Activated CD4-positive, alpha-beta T cell treated with anti-CD3 and anti-CD28 coated beads for 36 hours (primary cell): Measurements from ENCODE around the gene VARS2. TPM values are rescaled to one million over a fixed set of nuclear protein-coding genes. Genes with fewer than 3 reads are reported as not detected.
"Not testable (repeated sequence)": the region's sequence is repeated elsewhere in the genome, so short reads cannot be mapped to it uniquely, and the experiment has no call there.

Experiments
- ATAC-seq: fragments of 200-7000 bp; cut with Tn5 transposase; one replicate; pipeline ENCODE4 v1.10.0; 2021; ENCODE audit warnings: mild to moderate bottlenecking, moderate library complexity
- CTCF ChIA-PET: fragments of 350-600 bp; sonication (Branson Sonifier 250); formaldehyde crosslinking; loops from one replicate; lab custom pipeline; 2021; ENCODE audit warnings: antibody characterized with exemption; lab: Charles Lee
- POLR2A ChIA-PET: fragments of 350-600 bp; sonication (Branson Sonifier 250); formaldehyde crosslinking; loops from one replicate; lab custom pipeline; 2021; ENCODE audit warnings: antibody characterized with exemption, inconsistent platforms; lab: Charles Lee
- DNase-seq: peaks from one replicate; pipeline ENCODE4 v3.0.0-alpha.2; 2020
- H3K27ac Mint-ChIP-seq: one replicate; pipeline ENCODE4 v1.8.0; 2021; ENCODE audit warnings: mixed read lengths
- H3K27me3 Mint-ChIP-seq: one replicate; pipeline ENCODE4 v1.8.0; 2021; ENCODE audit warnings: mixed read lengths
- H3K36me3 Mint-ChIP-seq: one replicate; pipeline ENCODE4 v1.8.0; 2021; ENCODE audit warnings: low read depth, mixed read lengths
- H3K4me1 Mint-ChIP-seq: one replicate; pipeline ENCODE4 v1.8.0; 2021; ENCODE audit warnings: mixed read lengths
- H3K4me3 Mint-ChIP-seq: one replicate; pipeline ENCODE4 v1.8.0; 2021; ENCODE audit warnings: mild to moderate bottlenecking, moderate library complexity, mixed read lengths
- H3K9me3 Mint-ChIP-seq: one replicate; pipeline ENCODE4 v1.8.0; 2021; ENCODE audit warnings: low read depth, mixed read lengths
- intact Hi-C, 2 experiments: fragments of 100-400 bp; cut with DNase I in 1 of 2; cut with micrococcal nuclease in 1 of 2; formaldehyde crosslinking; loops; one replicate each; pipeline versions ENCODE4 v1.14.2 to v1.15.1; 2022 to 2024; cut with DNase I, micrococcal nuclease
- total RNA-seq, 2 experiments: library from RNA; stranded (reverse); gene quantifications; one replicate each; pipeline ENCODE4 v1.2.3, GENCODE V29; 2021

The VARS2 gene
- total RNA-seq, 2 experiments from 2014 or later = 68.1 to 81.1 TPM

- peak; percentile 17 for DNase-seq
- peak overlapping the region; percentile 87 for H3K4me3 Mint-ChIP-seq
- CTCF ChIA-PET = interaction anchor here (0.6 to 7.4 kb wide), 21 partner anchors 11 to 243 kb away, joined by 3 to 92 read pairs (median 4); partner anchors contain the start of gene CCHCR1
- H3K4me1 Mint-ChIP-seq = peaks cover 22% of the 10 kb centered on the region
- H3K9me3 Mint-ChIP-seq = no peaks in the 10 kb centered on the region
- peaks cover 53% of the 10 kb centered on the region for H3K36me3 Mint-ChIP-seq
- POLR2A ChIA-PET = interaction anchor here (0.7 kb wide), 1 partner anchor 228 kb away, joined by 4 read pairs; no protein-coding TSS in a partner anchor
- intact Hi-C loops = loop anchor here (1.0 to 5.0 kb wide), 13 partner anchors 87 to 703 kb away; partner anchors contain the start of genes C6orf136 (in 1 of the 2), GNL1 (in 1 of the 2), IER3 (in 1 of the 2) and PRR3 (in 1 of the 2)
- peak overlapping the region; percentile 95 for H3K27ac Mint-ChIP-seq
- ATAC-seq = no peak
- H3K27me3 Mint-ChIP-seq = no peaks in the 10 kb centered on the region
Measured at GRCh38 chr6:30914854-30915590, 984 bp downstream of the VARS2 start.

DNA sequence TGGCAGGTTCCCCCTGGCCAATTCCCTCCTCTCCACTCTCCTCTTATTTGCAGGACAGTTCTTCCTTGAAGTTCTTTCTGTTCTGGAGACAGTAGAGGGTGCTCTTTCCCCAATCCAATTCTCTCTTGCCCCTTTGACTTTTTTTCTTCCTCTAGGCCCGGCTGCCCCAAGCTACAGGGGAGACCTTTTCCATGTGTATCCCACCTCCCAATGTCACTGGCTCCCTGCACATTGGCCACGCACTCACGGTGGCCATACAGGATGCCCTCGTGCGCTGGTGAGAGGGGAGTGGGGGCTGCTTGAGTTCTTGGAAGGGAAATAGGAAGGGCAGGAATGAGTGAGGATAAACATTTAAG, 1.5 kb downstream of the VARS2 start:
- intact Hi-C loops = loop anchor here (1.0 to 5.0 kb wide), 9 partner anchors 127 to 359 kb away; partner anchors contain the start of genes GNL1 (in 1 of the 2) and PRR3 (in 1 of the 2)
- DNase-seq (peak; percentile 25), ATAC-seq (no peak)
- ChIA-PET CTCF (interaction anchor here (0.6 to 7.4 kb wide), 20 partner anchors 10 to 242 kb away, joined by 3 to 92 read pairs (median 3); partner anchors contain the start of gene CCHCR1), POLR2A (interaction anchor here (0.7 to 0.8 kb wide), 2 partner anchors 164 to 228 kb away, joined by 3 to 4 read pairs; no protein-coding TSS in a partner anchor)
- Mint-ChIP-seq H3K27me3 (no peaks in the 10 kb centered on the region), H3K36me3 (peaks cover 52% of the 10 kb centered on the region), H3K27ac (no peak overlapping the region), H3K9me3 (no peaks in the 10 kb centered on the region), H3K4me1 (peaks cover 22% of the 10 kb centered on the region), H3K4me3 (peak overlapping the region; percentile 87)

- Mint-ChIP-seq H3K4me3 (no peak overlapping the region), H3K9me3 (no peaks in the 10 kb centered on the region), H3K27me3 (no peaks in the 10 kb centered on the region), H3K27ac (no peak overlapping the region), H3K36me3 (peaks cover 52% of the 10 kb centered on the region), H3K4me1 (peaks cover 22% of the 10 kb centered on the region)
- intact Hi-C loops = loop anchor here in 1 of 2 experiments (5.0 kb wide), 1 partner anchor 140 kb away; no protein-coding TSS in a partner anchor
- CTCF ChIA-PET = interaction anchor here (0.5 to 7.4 kb wide), 10 partner anchors 9 to 251 kb away, joined by 3 to 92 read pairs (median 3); no protein-coding TSS in a partner anchor
- DNase-seq (no peak), ATAC-seq (no peak)
- POLR2A ChIA-PET = no interaction called here
Measured at GRCh38 chr6:30917041-30917440, 3.0 kb downstream of the VARS2 start.

DNA sequence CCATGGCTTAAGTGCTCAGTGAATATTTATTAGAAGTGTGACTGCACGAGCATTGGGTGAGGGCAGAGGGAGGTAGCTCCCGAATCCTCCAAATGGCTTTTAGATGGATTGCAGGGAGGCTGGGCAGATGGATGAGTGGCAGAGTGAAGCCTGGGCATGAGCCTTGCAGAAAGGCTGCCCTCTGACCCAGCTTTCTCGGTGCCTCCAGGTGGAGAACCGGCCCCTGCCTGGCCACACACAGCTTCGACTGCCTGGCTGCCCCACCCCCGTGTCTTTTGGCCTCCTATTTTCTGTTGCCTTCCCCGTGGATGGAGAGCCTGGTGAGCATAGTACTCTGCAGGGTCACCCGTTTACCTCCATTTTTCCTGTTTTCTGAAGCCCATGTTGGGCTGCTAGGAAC, 3.4 kb downstream of the VARS2 start:
- Mint-ChIP-seq H3K4me3 (no peak overlapping the region), H3K36me3 (peaks cover 52% of the 10 kb centered on the region), H3K27ac (no peak overlapping the region), H3K27me3 (no peaks in the 10 kb centered on the region), H3K9me3 (no peaks in the 10 kb centered on the region), H3K4me1 (peaks cover 22% of the 10 kb centered on the region)
- POLR2A ChIA-PET = no interaction called here
- intact Hi-C loops = loop anchor here in 1 of 2 experiments (5.0 kb wide), 1 partner anchor 140 kb away; no protein-coding TSS in a partner anchor
- DNase-seq = no peak
- CTCF ChIA-PET = interaction anchor here (0.5 to 7.4 kb wide), 9 partner anchors 9 to 251 kb away, joined by 3 to 92 read pairs (median 3); no protein-coding TSS in a partner anchor
- ATAC-seq = no peak

DNA sequence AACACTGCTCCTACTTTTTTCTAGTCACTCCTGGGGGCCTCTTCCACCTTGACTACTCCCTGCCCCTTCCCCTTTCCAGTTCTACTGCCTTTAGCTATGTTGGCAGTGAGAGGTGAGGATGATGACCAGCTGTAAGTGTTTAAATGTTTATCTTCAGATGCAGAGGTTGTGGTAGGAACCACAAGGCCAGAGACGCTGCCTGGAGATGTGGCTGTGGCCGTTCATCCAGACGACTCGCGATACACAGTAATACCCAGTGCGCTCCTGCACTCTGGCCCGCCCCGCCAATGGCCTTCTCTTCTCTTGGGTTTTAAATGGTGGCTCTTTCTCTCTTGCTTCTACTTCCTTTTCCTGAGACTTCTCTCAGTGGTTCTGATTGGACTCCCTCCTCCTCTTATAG, 4.6 kb downstream of the VARS2 start:
- intact Hi-C loops = loop anchor here in 1 of 2 experiments (5.0 kb wide), 1 partner anchor 139 kb away; no protein-coding TSS in a partner anchor
- Mint-ChIP-seq H3K36me3 (peaks cover 50% of the 10 kb centered on the region), H3K27me3 (no peaks in the 10 kb centered on the region), H3K4me1 (peaks cover 17% of the 10 kb centered on the region), H3K27ac (no peak overlapping the region), H3K4me3 (no peak overlapping the region), H3K9me3 (no peaks in the 10 kb centered on the region)
- ATAC-seq = no peak
- no peak for DNase-seq
- POLR2A ChIA-PET = interaction anchor here (0.7 kb wide), 1 partner anchor 88 kb away, joined by 5 read pairs; no protein-coding TSS in a partner anchor
- CTCF ChIA-PET = interaction anchor here (0.7 to 1.4 kb wide), 6 partner anchors 120 to 436 kb away, joined by 3 to 6 read pairs (median 4); no protein-coding TSS in a partner anchor

DNA sequence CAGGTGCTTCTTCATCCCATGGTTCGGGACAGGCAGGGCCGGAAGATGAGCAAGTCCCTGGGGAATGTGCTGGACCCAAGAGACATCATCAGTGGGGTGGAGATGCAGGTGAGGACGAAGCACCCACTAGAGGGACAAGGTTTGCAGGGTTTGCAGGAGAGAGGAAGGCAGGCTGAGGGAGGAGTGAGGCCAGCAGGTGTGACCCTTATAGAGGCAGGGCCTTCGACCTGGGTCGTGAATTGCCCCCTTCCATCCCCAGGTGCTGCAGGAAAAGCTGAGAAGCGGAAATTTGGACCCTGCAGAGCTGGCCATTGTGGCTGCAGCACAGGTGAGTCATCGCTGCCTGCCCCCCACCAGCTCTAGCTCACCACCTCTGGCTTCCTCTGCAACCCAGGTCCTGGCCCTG, 8.4 kb downstream of the VARS2 start:
- intact Hi-C loops = no loop called here
- Mint-ChIP-seq H3K27ac (no peak overlapping the region), H3K4me3 (no peak overlapping the region), H3K4me1 (no peaks in the 10 kb centered on the region), H3K27me3 (no peaks in the 10 kb centered on the region), H3K36me3 (peaks cover 42% of the 10 kb centered on the region), H3K9me3 (no peaks in the 10 kb centered on the region)
- ChIA-PET CTCF (interaction anchor here (0.6 kb wide), 1 partner anchor 148 kb away, joined by 4 read pairs; no protein-coding TSS in a partner anchor), POLR2A (interaction anchor here (0.7 kb wide), 1 partner anchor 332 kb away, joined by 3 read pairs; no protein-coding TSS in a partner anchor)
- ATAC-seq (no peak), DNase-seq (no peak)

- H3K4me1 Mint-ChIP-seq, ATAC-seq, H3K4me3 Mint-ChIP-seq, POLR2A ChIA-PET, H3K27ac Mint-ChIP-seq, H3K9me3 Mint-ChIP-seq, DNase-seq, H3K27me3 Mint-ChIP-seq, intact Hi-C loops: not testable (repeated sequence)
- peaks cover 49% of the 10 kb centered on the region for H3K36me3 Mint-ChIP-seq
- CTCF ChIA-PET = interaction anchor here (1.2 kb wide), 1 partner anchor 145 kb away, joined by 3 read pairs; no protein-coding TSS in a partner anchor
Measured at GRCh38 chr6:30924040-30924627, 10.1 kb downstream of the VARS2 start.

DNA sequence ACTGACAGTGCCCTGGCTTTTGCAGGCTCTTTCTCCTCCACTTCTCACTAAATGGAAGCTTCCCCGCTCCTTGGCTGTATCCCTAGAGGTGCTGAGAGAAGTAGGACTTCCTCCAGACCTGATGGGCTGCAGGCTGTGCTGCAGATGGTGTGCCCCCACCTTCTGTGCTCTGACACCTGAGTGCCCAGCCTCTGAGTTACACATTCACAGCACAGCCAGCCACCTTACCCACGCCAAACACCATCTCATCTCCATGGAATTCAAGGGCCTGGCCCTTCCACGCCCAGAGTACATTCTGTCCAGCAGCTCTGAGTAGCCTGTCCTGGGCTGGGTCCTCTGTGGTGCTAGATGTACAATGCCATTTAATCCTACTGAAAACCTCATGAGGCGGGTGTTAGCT, 12.6 kb downstream of the VARS2 start:
- Mint-ChIP-seq H3K9me3 (peaks cover 10% of the 10 kb centered on the region), H3K27me3 (no peaks in the 10 kb centered on the region), H3K27ac (no peak overlapping the region), H3K36me3 (peaks cover 38% of the 10 kb centered on the region), H3K4me1 (no peaks in the 10 kb centered on the region), H3K4me3 (no peak overlapping the region)
- DNase-seq (no peak), ATAC-seq (no peak)
- POLR2A ChIA-PET = no interaction called here
- intact Hi-C loops = no loop called here
- CTCF ChIA-PET = interaction anchor here (0.8 to 1.9 kb wide), 3 partner anchors 9 to 202 kb away, joined by 3 to 12 read pairs (median 3); partner anchors contain the start of gene VARS2

DNA sequence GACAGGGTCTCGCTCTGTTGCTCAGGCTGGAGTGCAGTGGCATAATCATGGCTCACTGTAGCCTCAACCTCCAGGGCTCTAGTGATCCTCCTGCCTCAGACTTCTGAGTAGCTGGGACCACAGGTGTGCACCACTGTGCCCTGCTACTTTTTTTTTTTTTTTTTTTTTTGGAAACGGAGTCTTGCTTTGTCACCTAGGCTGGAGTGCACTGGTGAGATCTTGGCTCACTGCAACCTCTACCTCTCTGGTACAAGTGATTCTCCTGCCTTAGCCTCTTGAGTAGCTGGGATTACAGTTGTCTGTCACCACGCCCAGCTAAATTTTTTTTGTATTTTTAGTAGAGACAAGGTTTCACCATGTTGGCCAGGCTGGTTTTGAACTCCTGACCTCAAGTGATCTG, 13.0 kb downstream of the VARS2 start:
- not testable (repeated sequence) for H3K27ac Mint-ChIP-seq

DNA sequence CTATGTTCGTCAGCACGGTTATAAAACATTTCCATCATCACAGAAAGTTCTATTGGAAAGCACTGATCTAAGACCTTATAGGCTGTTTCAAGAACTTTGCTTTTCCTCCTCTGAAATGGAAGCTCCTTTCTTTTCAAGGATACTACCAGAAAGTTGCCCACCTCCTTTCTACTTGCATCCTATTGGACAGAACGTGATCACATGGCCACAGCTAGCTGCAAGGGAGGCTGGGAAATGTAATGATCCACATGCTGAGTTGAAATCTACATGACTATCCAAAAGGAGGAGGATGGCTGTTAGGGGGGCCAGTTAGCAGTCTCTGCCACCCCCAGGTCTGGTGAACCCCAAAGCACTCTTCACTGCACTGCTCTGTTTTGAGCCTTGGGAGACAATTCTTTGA, 14.6 kb downstream of the VARS2 start:
- ATAC-seq = no peak
- peak; percentile 19 for DNase-seq
- Mint-ChIP-seq H3K9me3 (peaks cover 10% of the 10 kb centered on the region), H3K27me3 (no peaks in the 10 kb centered on the region), H3K27ac (no peak overlapping the region), H3K4me3 (no peak overlapping the region), H3K36me3 (peaks cover 24% of the 10 kb centered on the region), H3K4me1 (no peaks in the 10 kb centered on the region)
- intact Hi-C loops = no loop called here
- ChIA-PET CTCF (interaction anchor here (0.6 kb wide), 1 partner anchor 15 kb away, joined by 3 read pairs; the partner anchor contains the start of gene VARS2), POLR2A (interaction anchor here (0.6 kb wide), 1 partner anchor 103 kb away, joined by 3 read pairs; no protein-coding TSS in a partner anchor)

More for the DNA sequence above, 13.0 kb downstream of the VARS2 start:
- CTCF ChIA-PET = interaction anchor here (1.9 kb wide), 1 partner anchor 12 kb away, joined by 12 read pairs; the partner anchor contains the start of gene VARS2
- DNase-seq, POLR2A ChIA-PET, H3K4me1 Mint-ChIP-seq, H3K27me3 Mint-ChIP-seq, ATAC-seq, intact Hi-C loops, H3K9me3 Mint-ChIP-seq, H3K4me3 Mint-ChIP-seq: not testable (repeated sequence)
- H3K36me3 Mint-ChIP-seq = peaks cover 37% of the 10 kb centered on the region
